Upper lobe of left lung (tissue), 6 donors: ENCODE results near the gene ZNF211. TPM values are rescaled to one million over a fixed set of nuclear protein-coding genes. Genes with fewer than 3 reads are reported as not detected.

Experiments used
- ATAC-seq, 2 donors: fragments of 200-7000 bp; cut with Tn5 transposase; one replicate each; pipeline ENCODE4 v1.9.1; 2022; ENCODE audit warnings: mild to moderate bottlenecking in 2 of 2, moderate library complexity in 2 of 2; ENCODE audit not compliant: low FRiP score in 2 of 2
- DNase-seq, 2 donors: peaks; one replicate each; pipeline ENCODE4 v3.0.0-alpha.2; 2019 to 2020
- H3K27ac ChIP-seq, 4 donors: fragments of 200-600 bp; sonication (generic); one replicate each; pipeline ENCODE4 v1.5.1; 2016 to 2019
- H3K27me3 ChIP-seq, 4 donors: fragments of 200-600 bp; sonication (generic); one replicate each; pipeline ENCODE4 v1.5.1; 2017 to 2019
- H3K36me3 ChIP-seq, 4 donors: fragments of 200-600 bp; sonication (generic); one replicate each; pipeline ENCODE4 v1.5.1; 2016 to 2019
- H3K4me1 ChIP-seq, 4 donors: fragments of 200-600 bp; sonication (generic); one replicate each; pipeline ENCODE4 v1.5.1; 2018 to 2019
- H3K4me3 ChIP-seq, 4 donors: fragments of 200-600 bp; sonication (generic); one replicate each; pipeline ENCODE4 v1.5.1; 2017 to 2019; ENCODE audit warnings: mild to moderate bottlenecking in 2 of 4, moderate library complexity in 1 of 4
- H3K9me3 ChIP-seq, 4 donors: fragments of 200-600 bp; sonication (generic); one replicate each; pipeline ENCODE4 v1.5.1; 2018 to 2019
- EP300 ChIP-seq, 4 donors: sonication (generic); formaldehyde crosslinking; IDR thresholded peaks; one replicate each; pipeline ENCODE4 v1.5.1; 2017; ENCODE audit warnings: antibody characterized with exemption in 4 of 4, control low read depth in 2 of 4
- POLR2A ChIP-seq, 4 donors: fragments of 450-650 bp; IDR thresholded peaks; one replicate each; pipeline ENCODE4 v1.5.1; 2016 to 2017; ENCODE audit warnings: antibody characterized with exemption in 4 of 4, mild to moderate bottlenecking in 2 of 4
- POLR2AphosphoS5 ChIP-seq, 2 donors: sonication (generic); formaldehyde crosslinking; IDR thresholded peaks; one replicate each; pipeline ENCODE4 v1.5.1; 2017; ENCODE audit warnings: antibody characterized with exemption in 2 of 2
- WGBS, 2 donors: methylation state at CpG; one replicate each; pipeline ENCODE4 v1.1.5; 2017 to 2018; 5-methylcytosine and 5-hydroxymethylcytosine counted together
- total RNA-seq, 6 donors: library from RNA; depleted of rRNA in 4 of 6; stranded (reverse); fragments of >200 nt in 4 of 6; gene quantifications; one replicate each; pipeline versions ENCODE4 v1.1.0 to v1.2.1, GENCODE V29; 2016 to 2021
- TF ChIP-seq, protein P1 (sequence below), 6 experiments: fragments of 450-650 bp in 4 of 6; fragments of 200-600 bp in 2 of 6; sonication (generic) in 2 of 6; IDR thresholded peaks; one replicate each; pipeline ENCODE4 v1.5.1; 2016 to 2019; ENCODE audit warnings: antibody characterized with exemption in 6 of 6
- donor health status: DM: no; HTN: no; CAD: no; lungs with moderate emphysema.
- donor health status: DM: no; HTN: yes; CAD: no; lungs with severe emphysema.

The ZNF211 gene
- total RNA-seq, 6 donors from 2014 or later, result 7.1 to 16.4 (median 11.0) TPM

DNA sequence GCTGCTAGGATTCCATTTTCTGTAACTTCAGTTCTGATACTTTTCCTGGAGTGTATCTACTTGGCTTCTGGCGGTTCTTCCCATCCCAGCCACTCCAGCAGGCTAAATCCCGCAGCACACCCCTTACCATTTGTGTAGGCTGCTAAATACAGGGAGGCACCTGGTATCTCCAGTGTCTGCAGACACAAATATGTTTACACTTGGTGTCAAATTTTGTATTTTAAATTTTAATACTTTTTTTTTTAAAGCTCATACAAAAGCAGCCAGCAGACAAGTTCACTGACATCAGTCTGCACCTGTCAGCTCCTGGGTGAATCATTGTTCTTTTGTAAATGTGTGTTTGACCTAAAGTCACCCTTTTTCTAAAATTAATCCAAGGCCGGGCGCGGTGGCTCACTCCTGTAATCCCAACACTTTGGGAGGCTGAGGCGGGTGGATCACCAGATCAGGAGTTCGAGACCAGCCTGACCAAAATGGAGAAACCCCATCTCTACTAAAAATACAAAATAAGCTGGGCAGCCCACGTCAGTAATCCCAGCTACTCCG is 32.4 kb downstream of the ZNF211 start:
- no peak for TF ChIP-seq POLR2AphosphoS5 (IDR thresholded peaks at IDR 0.05)
- TF ChIP-seq POLR2A (IDR thresholded peaks at IDR 0.05), result no peak
- TF ChIP-seq, protein P1, sequence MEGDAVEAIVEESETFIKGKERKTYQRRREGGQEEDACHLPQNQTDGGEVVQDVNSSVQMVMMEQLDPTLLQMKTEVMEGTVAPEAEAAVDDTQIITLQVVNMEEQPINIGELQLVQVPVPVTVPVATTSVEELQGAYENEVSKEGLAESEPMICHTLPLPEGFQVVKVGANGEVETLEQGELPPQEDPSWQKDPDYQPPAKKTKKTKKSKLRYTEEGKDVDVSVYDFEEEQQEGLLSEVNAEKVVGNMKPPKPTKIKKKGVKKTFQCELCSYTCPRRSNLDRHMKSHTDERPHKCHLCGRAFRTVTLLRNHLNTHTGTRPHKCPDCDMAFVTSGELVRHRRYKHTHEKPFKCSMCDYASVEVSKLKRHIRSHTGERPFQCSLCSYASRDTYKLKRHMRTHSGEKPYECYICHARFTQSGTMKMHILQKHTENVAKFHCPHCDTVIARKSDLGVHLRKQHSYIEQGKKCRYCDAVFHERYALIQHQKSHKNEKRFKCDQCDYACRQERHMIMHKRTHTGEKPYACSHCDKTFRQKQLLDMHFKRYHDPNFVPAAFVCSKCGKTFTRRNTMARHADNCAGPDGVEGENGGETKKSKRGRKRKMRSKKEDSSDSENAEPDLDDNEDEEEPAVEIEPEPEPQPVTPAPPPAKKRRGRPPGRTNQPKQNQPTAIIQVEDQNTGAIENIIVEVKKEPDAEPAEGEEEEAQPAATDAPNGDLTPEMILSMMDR (IDR thresholded peaks at IDR 0.05), result no peak
- TF ChIP-seq EP300 (IDR thresholded peaks at IDR 0.05), result no peak
- no peak for DNase-seq
- 84 to 87% methylated on average over 9 of the region's 9 CpGs for WGBS, 2 donors

DNA sequence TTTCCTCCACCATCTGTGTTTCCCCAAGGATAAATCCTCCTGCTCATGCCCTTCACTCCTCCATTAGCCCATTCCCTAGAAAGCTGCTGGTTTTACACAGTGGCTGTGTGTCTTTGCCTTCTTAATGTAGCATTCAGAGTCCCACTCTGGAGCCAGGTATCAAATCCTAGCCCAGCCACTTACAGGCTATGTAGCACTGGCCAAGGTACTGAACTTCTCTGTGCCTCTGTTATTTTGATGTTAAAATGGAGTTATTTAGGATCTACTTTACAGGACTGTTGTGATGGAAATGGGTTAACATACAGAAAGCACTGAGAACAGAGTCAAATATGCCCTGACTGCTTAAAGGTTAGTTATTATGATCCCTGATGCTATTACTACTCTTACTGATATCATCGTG is 34.3 kb downstream of the ZNF211 start:
- H3K9me3 ChIP-seq, result no peaks in the 10 kb centered on the region
- no peak for ATAC-seq
- H3K36me3 ChIP-seq, result no peaks in the 10 kb centered on the region
- H3K27me3 ChIP-seq, result no peaks in the 10 kb centered on the region
- no peak overlapping the region for H3K4me3 ChIP-seq
- peaks cover 5 to 12% (median 10%) of the 10 kb centered on the region in 4 donors for H3K4me1 ChIP-seq
- 87 to 94% methylated on average over 1 of the region's 1 CpG for WGBS, 2 donors
- no peak overlapping the region for H3K27ac ChIP-seq
- DNase-seq, result no peak
- TF ChIP-seq, protein P1 (IDR thresholded peaks at IDR 0.05), result no peak
- TF ChIP-seq POLR2AphosphoS5 (IDR thresholded peaks at IDR 0.05) (no peak), POLR2A (IDR thresholded peaks at IDR 0.05) (no peak), EP300 (IDR thresholded peaks at IDR 0.05) (no peak)

More for the DNA sequence above, 32.4 kb downstream of the ZNF211 start:
- no peak overlapping the region for H3K4me3 ChIP-seq
- peaks cover 5 to 12% (median 10%) of the 10 kb centered on the region in 4 donors for H3K4me1 ChIP-seq
- H3K9me3 ChIP-seq, result no peaks in the 10 kb centered on the region
- H3K27me3 ChIP-seq, result no peaks in the 10 kb centered on the region
- H3K36me3 ChIP-seq, result no peaks in the 10 kb centered on the region
- no peak for ATAC-seq
- H3K27ac ChIP-seq, result no peak overlapping the region

DNA sequence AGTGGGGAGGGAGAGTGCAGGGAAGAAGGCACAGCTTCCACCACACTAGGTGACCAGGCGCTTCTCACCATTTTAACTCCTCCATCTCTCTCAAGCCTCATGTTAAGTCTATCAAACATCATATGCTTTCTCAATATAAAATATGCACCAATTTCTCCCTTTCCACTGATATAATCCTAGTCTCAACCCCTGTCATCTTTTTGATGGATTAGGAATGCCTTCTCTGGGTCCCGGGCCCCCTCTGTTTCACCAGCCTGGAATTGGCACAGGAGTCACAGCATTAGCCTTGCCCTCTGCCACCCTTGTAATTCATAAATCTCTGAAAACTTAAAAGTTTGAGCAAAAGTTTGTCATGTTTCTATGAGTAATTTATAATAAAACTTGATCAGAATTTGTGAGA is 35.7 kb downstream of the ZNF211 start, which contains the start of gene ZSCAN4:
Gene ZSCAN4 (plus strand): TSS at position 301 of the 400 bp plus-strand sequence. CDS start 7,211 bp downstream, outside the sequence.
- no peaks in the 10 kb centered on the region for H3K36me3 ChIP-seq
- no peak for ATAC-seq
- no peaks in the 10 kb centered on the region for H3K27me3 ChIP-seq
- 91 to 93% methylated on average over 2 of the region's 2 CpGs for WGBS, 2 donors
- H3K27ac ChIP-seq, result no peak within 1 kb of the TSS
- peaks cover 5 to 12% (median 9%) of the 10 kb centered on the region in 4 donors for H3K4me1 ChIP-seq
- no peak within 1 kb of the TSS for H3K4me3 ChIP-seq
- no peak for DNase-seq
- TF ChIP-seq POLR2A (IDR thresholded peaks at IDR 0.05) (no peak), POLR2AphosphoS5 (IDR thresholded peaks at IDR 0.05) (no peak), EP300 (IDR thresholded peaks at IDR 0.05) (no peak)
- TF ChIP-seq, protein P1 (IDR thresholded peaks at IDR 0.05), result no peak
- H3K9me3 ChIP-seq, result peaks cover 0 to 7% (median 0%) of the 10 kb centered on the region in 4 donors

DNA sequence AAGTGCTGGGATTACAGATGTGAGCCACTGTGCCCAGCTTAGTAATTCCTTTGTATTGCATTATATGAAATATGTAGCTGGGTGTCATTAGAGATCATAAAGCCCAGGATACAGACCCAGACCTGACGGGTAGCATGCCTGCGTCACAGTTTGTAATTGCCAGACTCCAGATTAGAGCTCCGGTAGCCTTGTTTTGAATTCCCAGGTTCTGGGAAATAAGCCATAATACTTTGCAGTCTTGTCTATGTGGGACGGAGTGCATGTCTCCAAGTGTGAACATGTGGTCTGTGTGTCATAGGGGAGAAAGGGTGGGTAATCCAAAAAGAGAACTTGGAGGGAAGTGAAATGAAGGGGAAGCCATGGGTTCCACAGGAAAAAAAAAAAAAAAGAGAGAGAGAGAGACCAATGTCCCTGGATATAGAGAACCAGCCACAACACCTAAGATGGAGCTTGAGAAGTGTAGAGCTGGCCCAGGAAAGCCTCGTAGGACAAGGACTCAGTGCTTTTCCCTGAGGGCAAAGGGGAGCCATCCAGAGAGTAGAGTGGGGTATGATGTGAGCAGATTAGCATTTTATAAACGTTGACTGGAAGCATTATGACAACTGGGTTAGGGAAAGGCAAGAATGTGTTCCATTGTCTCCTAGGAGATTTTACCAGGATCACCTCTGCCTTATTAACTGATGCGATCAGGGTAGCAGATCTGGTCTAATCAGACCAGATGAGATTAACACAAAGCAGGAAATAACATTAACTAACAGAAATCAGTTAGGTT is 38.3 kb downstream of the ZNF211 start:
- TF ChIP-seq POLR2AphosphoS5 (IDR thresholded peaks at IDR 0.05) (no peak), POLR2A (IDR thresholded peaks at IDR 0.05) (no peak), EP300 (IDR thresholded peaks at IDR 0.05) (no peak)
- TF ChIP-seq, protein P1 (IDR thresholded peaks at IDR 0.05), result no peak
- H3K27ac ChIP-seq, result no peak overlapping the region
- WGBS, 2 donors, result 69 to 71% methylated on average over 7 of the region's 7 CpGs
- peaks cover 0 to 7% (median 2%) of the 10 kb centered on the region in 4 donors for H3K9me3 ChIP-seq
- DNase-seq, result no peak
- no peaks in the 10 kb centered on the region for H3K4me1 ChIP-seq
- no peak overlapping the region for H3K4me3 ChIP-seq
- H3K36me3 ChIP-seq, result no peaks in the 10 kb centered on the region
- no peaks in the 10 kb centered on the region for H3K27me3 ChIP-seq
- ATAC-seq, result no peak
